BLaER1 (cell line): Measurements from ENCODE around the gene FAM76B.

Experiments used
- H3K27ac ChIP-seq: shearing (Covaris generic); formaldehyde crosslinking; 2 replicates; pipeline ENCODE4 v1.8.1; 2022
- H3K27me3 ChIP-seq: shearing (Covaris generic); formaldehyde crosslinking; 2 replicates; pipeline ENCODE4 v1.8.1; 2022
- H3K36me3 ChIP-seq: shearing (Covaris generic); formaldehyde crosslinking; 2 replicates; pipeline ENCODE4 v1.8.1; 2022
- H3K4me1 ChIP-seq: shearing (Covaris generic); formaldehyde crosslinking; 2 replicates; pipeline ENCODE4 v1.8.1; 2022
- H3K4me2 ChIP-seq: shearing (Covaris generic); formaldehyde crosslinking; 2 replicates; pipeline ENCODE4 v1.8.1; 2022
- H3K4me3 ChIP-seq: shearing (Covaris generic); formaldehyde crosslinking; 2 replicates; pipeline ENCODE4 v1.8.1; 2022
- H3K9ac ChIP-seq: shearing (Covaris generic); formaldehyde crosslinking; 2 replicates; pipeline ENCODE4 v1.8.1; 2022
- H3K9me3 ChIP-seq: shearing (Covaris generic); formaldehyde crosslinking; 2 replicates; pipeline ENCODE4 v1.8.1; 2022
- H4K20me1 ChIP-seq: shearing (Covaris generic); formaldehyde crosslinking; 2 replicates; pipeline ENCODE4 v1.8.1; 2022
- Cebpa-rat ChIP-seq: shearing (Covaris generic); IDR thresholded peaks from 2 replicates; pipeline ENCODE4 v1.8.1; 2022

FAM76B gene

GRCh38 chr11:95736355-95736754 lies 53.2 kb downstream of the FAM76B start:
- Histone ChIP-seq H4K20me1 (no peaks in the 10 kb centered on the region), H3K4me1 (peaks cover 14% of the 10 kb centered on the region), H3K27me3 (no peaks in the 10 kb centered on the region), H3K4me3 (no peak overlapping the region), H3K4me2 (no peak overlapping the region), H3K9ac (no peak overlapping the region), H3K36me3 (no peaks in the 10 kb centered on the region), H3K27ac (no peak overlapping the region), H3K9me3 (no peaks in the 10 kb centered on the region)
- no peak for TF ChIP-seq Cebpa-rat

- Histone ChIP-seq H3K4me1 (peaks cover 14% of the 10 kb centered on the region), H3K9me3 (no peaks in the 10 kb centered on the region), H3K9ac (no peak overlapping the region), H4K20me1 (no peaks in the 10 kb centered on the region), H3K27ac (peak overlapping the region; percentile 10; the same call in 1 of the 2 replicates), H3K27me3 (no peaks in the 10 kb centered on the region), H3K4me2 (peak overlapping the region; percentile 31), H3K36me3 (no peaks in the 10 kb centered on the region), H3K4me3 (no peak overlapping the region)
- TF ChIP-seq Cebpa-rat, result no peak
These were observed 55.5 kb downstream of the FAM76B start for GRCh38 chr11:95734009-95734572.

- H3K27ac ChIP-seq, result no peak overlapping the region
- H3K36me3 ChIP-seq, result no peaks in the 10 kb centered on the region
- no peaks in the 10 kb centered on the region for H3K27me3 ChIP-seq
- H3K9ac ChIP-seq, result no peak overlapping the region
- no peaks in the 10 kb centered on the region for H3K9me3 ChIP-seq
- peaks cover 14% of the 10 kb centered on the region for H3K4me1 ChIP-seq
- TF ChIP-seq Cebpa-rat, result no peak
- H4K20me1 ChIP-seq, result no peaks in the 10 kb centered on the region
- H3K4me3 ChIP-seq, result no peak overlapping the region
- no peak overlapping the region for H3K4me2 ChIP-seq
These were observed 56.5 kb downstream of the FAM76B start for GRCh38 chr11:95732930-95733602.

GRCh38 chr11:95729462-95729861 lies 60.1 kb downstream of the FAM76B start:
- no peak for TF ChIP-seq Cebpa-rat
- no peak overlapping the region for H3K4me3 ChIP-seq

GRCh38 chr11:95728790-95729189 lies 60.8 kb downstream of the FAM76B start:
- H3K9ac ChIP-seq, result no peak overlapping the region
- H3K4me1 ChIP-seq, result peaks cover 6% of the 10 kb centered on the region
- no peaks in the 10 kb centered on the region for H4K20me1 ChIP-seq
- no peaks in the 10 kb centered on the region for H3K27me3 ChIP-seq
- no peaks in the 10 kb centered on the region for H3K36me3 ChIP-seq
- no peak for TF ChIP-seq Cebpa-rat
- no peak overlapping the region for H3K4me3 ChIP-seq
- no peak overlapping the region for H3K27ac ChIP-seq
- H3K9me3 ChIP-seq, result no peaks in the 10 kb centered on the region; the same call in 1 of the 2 replicates
- no peak overlapping the region for H3K4me2 ChIP-seq

More at GRCh38 chr11:95729462-95729861, 60.1 kb downstream of the FAM76B start:
- no peak overlapping the region for H3K9ac ChIP-seq
- no peaks in the 10 kb centered on the region for H3K27me3 ChIP-seq
- H3K4me2 ChIP-seq, result no peak overlapping the region
- H3K36me3 ChIP-seq, result no peaks in the 10 kb centered on the region
- peaks cover 13% of the 10 kb centered on the region for H3K4me1 ChIP-seq
- no peaks in the 10 kb centered on the region for H4K20me1 ChIP-seq
- no peak overlapping the region for H3K27ac ChIP-seq
- H3K9me3 ChIP-seq, result no peaks in the 10 kb centered on the region

- H3K27ac ChIP-seq, result no peak overlapping the region
These were observed 61.5 kb downstream of the FAM76B start for GRCh38 chr11:95728094-95728493.

GRCh38 chr11:95727620-95728019 lies 62.0 kb downstream of the FAM76B start:
- H3K9me3 ChIP-seq, result no peaks in the 10 kb centered on the region; the same call in 1 of the 2 replicates
- H3K27ac ChIP-seq, result no peak overlapping the region
- no peaks in the 10 kb centered on the region for H4K20me1 ChIP-seq
- no peak overlapping the region for H3K4me2 ChIP-seq
- no peak overlapping the region for H3K4me3 ChIP-seq
- H3K36me3 ChIP-seq, result no peaks in the 10 kb centered on the region
- no peak for TF ChIP-seq Cebpa-rat
- no peak overlapping the region for H3K9ac ChIP-seq
- no peaks in the 10 kb centered on the region for H3K27me3 ChIP-seq
- H3K4me1 ChIP-seq, result no peaks in the 10 kb centered on the region

More at GRCh38 chr11:95728094-95728493, 61.5 kb downstream of the FAM76B start:
- no peak overlapping the region for H3K9ac ChIP-seq
- no peaks in the 10 kb centered on the region for H3K27me3 ChIP-seq
- H3K4me2 ChIP-seq, result no peak overlapping the region
- no peaks in the 10 kb centered on the region for H3K4me1 ChIP-seq
- H3K4me3 ChIP-seq, result no peak overlapping the region
- no peaks in the 10 kb centered on the region for H4K20me1 ChIP-seq
- no peak for TF ChIP-seq Cebpa-rat
- H3K36me3 ChIP-seq, result no peaks in the 10 kb centered on the region
- no peaks in the 10 kb centered on the region; the same call in 1 of the 2 replicates for H3K9me3 ChIP-seq

GRCh38 chr11:95727111-95727510 lies 62.5 kb downstream of the FAM76B start:
- Histone ChIP-seq H3K9me3 (no peaks in the 10 kb centered on the region; the same call in 1 of the 2 replicates), H3K27me3 (no peaks in the 10 kb centered on the region), H3K27ac (no peak overlapping the region)

GRCh38 chr11:95725196-95725595 lies 64.4 kb downstream of the FAM76B start:
- no peak for TF ChIP-seq Cebpa-rat
- H3K4me3 ChIP-seq, result no peak overlapping the region

More at GRCh38 chr11:95727111-95727510, 62.5 kb downstream of the FAM76B start:
- Histone ChIP-seq H4K20me1 (no peaks in the 10 kb centered on the region), H3K9ac (no peak overlapping the region), H3K4me3 (no peak overlapping the region), H3K36me3 (no peaks in the 10 kb centered on the region), H3K4me2 (no peak overlapping the region), H3K4me1 (no peaks in the 10 kb centered on the region)
- no peak for TF ChIP-seq Cebpa-rat

GRCh38 chr11:95723361-95723942 lies 66.1 kb downstream of the FAM76B start:
- Histone ChIP-seq H3K9me3 (no peaks in the 10 kb centered on the region; the same call in 1 of the 2 replicates), H3K4me2 (no peak overlapping the region), H3K27ac (no peak overlapping the region), H3K4me3 (no peak overlapping the region), H3K9ac (no peak overlapping the region), H4K20me1 (no peaks in the 10 kb centered on the region), H3K4me1 (peaks cover 25% of the 10 kb centered on the region), H3K36me3 (no peaks in the 10 kb centered on the region), H3K27me3 (no peaks in the 10 kb centered on the region)
- no peak for TF ChIP-seq Cebpa-rat

More at GRCh38 chr11:95725196-95725595, 64.4 kb downstream of the FAM76B start:
- no peaks in the 10 kb centered on the region for H3K36me3 ChIP-seq
- peaks cover 7% of the 10 kb centered on the region for H3K4me1 ChIP-seq
- H4K20me1 ChIP-seq, result no peaks in the 10 kb centered on the region
- H3K4me2 ChIP-seq, result no peak overlapping the region
- no peaks in the 10 kb centered on the region for H3K27me3 ChIP-seq
- no peaks in the 10 kb centered on the region; the same call in 1 of the 2 replicates for H3K9me3 ChIP-seq
- no peak overlapping the region for H3K9ac ChIP-seq
- H3K27ac ChIP-seq, result no peak overlapping the region
